ENCODE measurements around the gene CUL2. TPM values are rescaled to one million over a fixed set of nuclear protein-coding genes. Genes with fewer than 3 reads are reported as not detected.

CUL2 gene
- total RNA-seq, 4 donors from 2014 or later = 6.4 to 43.3 (median 25.3) TPM

- Histone ChIP-seq H3K27ac (no peak overlapping the region), H3K27me3 (no peaks in the 10 kb centered on the region), H3K36me3 (no peaks in the 10 kb centered on the region), H3K4me3 (no peak overlapping the region), H3K9me3 (no peaks in the 10 kb centered on the region), H3K4me1 (no peaks in the 10 kb centered on the region)
- DNase-seq = no peak
- TF ChIP-seq, protein P1, sequence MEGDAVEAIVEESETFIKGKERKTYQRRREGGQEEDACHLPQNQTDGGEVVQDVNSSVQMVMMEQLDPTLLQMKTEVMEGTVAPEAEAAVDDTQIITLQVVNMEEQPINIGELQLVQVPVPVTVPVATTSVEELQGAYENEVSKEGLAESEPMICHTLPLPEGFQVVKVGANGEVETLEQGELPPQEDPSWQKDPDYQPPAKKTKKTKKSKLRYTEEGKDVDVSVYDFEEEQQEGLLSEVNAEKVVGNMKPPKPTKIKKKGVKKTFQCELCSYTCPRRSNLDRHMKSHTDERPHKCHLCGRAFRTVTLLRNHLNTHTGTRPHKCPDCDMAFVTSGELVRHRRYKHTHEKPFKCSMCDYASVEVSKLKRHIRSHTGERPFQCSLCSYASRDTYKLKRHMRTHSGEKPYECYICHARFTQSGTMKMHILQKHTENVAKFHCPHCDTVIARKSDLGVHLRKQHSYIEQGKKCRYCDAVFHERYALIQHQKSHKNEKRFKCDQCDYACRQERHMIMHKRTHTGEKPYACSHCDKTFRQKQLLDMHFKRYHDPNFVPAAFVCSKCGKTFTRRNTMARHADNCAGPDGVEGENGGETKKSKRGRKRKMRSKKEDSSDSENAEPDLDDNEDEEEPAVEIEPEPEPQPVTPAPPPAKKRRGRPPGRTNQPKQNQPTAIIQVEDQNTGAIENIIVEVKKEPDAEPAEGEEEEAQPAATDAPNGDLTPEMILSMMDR (IDR thresholded peaks at IDR 0.05) = no peak
- no peak for TF ChIP-seq POLR2A (IDR thresholded peaks at IDR 0.05)
- intact Hi-C loops (cut with DNase I; ENCODE audit: low total_unique reads) = no loop called here
Measured at GRCh38 chr10:35063837-35064454, 26.2 kb downstream of the CUL2 start.

DNA sequence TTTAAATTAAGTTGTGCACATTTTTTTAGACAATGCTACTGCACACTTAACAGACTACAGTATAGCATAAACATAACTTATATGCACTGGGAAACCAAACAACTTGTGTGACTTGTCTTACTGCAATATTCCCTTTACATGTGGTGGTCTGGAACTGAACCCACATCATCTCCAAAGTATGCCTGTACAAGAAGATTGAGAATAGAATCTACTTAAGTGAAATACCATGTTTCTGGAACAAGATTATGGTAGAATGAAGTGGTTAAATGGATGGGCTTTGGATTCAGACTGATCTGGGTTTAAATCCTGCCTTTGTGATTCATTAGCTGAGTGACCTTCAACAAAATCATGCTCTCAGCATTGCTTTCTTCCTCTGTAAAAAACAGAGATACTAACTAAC lies 30.7 kb downstream of the CUL2 start:
- Histone ChIP-seq H3K27me3 (no peaks in the 10 kb centered on the region), H3K9me3 (no peaks in the 10 kb centered on the region), H3K27ac (no peak overlapping the region), H3K36me3 (no peaks in the 10 kb centered on the region), H3K4me3 (no peak overlapping the region), H3K4me1 (no peaks in the 10 kb centered on the region)
- no peak for DNase-seq
- intact Hi-C loops (cut with DNase I; ENCODE audit: low total_unique reads) = no loop called here
- TF ChIP-seq, protein P1 (IDR thresholded peaks at IDR 0.05) = no peak
- TF ChIP-seq POLR2A (IDR thresholded peaks at IDR 0.05) = no peak

DNA sequence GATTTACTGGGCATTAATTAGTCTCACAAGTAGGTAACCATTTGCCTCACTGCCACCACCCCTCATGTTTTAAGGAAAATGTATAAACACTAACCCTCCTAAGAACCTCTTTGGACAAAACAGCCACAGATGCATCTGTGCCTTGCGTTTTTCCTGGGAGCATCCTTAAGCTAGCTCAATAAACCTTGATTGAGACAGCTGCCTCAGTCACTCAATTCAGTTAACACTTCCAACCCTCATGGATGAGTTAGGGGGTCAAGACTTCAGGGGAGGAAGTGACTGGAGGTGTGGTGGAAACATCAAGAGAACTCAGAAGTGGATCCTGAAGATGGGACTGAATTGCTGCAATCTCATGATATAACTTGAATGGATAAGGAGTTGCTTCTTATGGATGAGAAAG lies 31.5 kb downstream of the CUL2 start:
- intact Hi-C loops (cut with DNase I; ENCODE audit: low total_unique reads) = no loop called here
- Histone ChIP-seq H3K9me3 (no peaks in the 10 kb centered on the region), H3K4me1 (no peaks in the 10 kb centered on the region), H3K27me3 (no peaks in the 10 kb centered on the region), H3K36me3 (no peaks in the 10 kb centered on the region), H3K27ac (no peak overlapping the region), H3K4me3 (no peak overlapping the region)
- TF ChIP-seq, protein P1 (IDR thresholded peaks at IDR 0.05) = no peak
- TF ChIP-seq POLR2A (IDR thresholded peaks at IDR 0.05) = no peak
- no peak for DNase-seq

DNA sequence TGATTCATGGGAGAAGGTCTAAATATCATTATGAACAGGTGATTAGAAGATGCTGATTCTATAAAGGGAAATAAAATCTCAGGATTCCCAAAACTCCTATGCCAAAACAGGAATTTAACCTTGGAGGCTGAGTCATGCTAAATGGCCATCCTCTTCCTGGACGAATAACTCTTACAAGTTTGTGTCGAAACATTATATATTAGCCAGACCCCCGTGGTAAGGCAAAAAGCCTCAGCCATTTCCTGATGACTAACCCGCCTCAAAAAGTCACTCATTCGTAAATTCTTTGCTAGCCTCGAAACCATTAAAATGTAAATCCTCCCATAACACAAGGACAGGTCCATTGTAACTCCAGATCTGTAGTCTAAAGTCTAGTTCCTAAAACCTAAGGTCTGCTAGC lies 32.0 kb downstream of the CUL2 start:
- no peaks in the 10 kb centered on the region for H3K9me3 ChIP-seq
- no peaks in the 10 kb centered on the region for H3K4me1 ChIP-seq
- TF ChIP-seq, protein P1 (IDR thresholded peaks at IDR 0.05) = no peak
- no peak for TF ChIP-seq POLR2A (IDR thresholded peaks at IDR 0.05)
- H3K4me3 ChIP-seq = no peak overlapping the region
- H3K27me3 ChIP-seq = no peaks in the 10 kb centered on the region
- DNase-seq = no peak
- H3K36me3 ChIP-seq = no peaks in the 10 kb centered on the region
- intact Hi-C loops (cut with DNase I; ENCODE audit: low total_unique reads) = no loop called here
- H3K27ac ChIP-seq = no peak overlapping the region

DNA sequence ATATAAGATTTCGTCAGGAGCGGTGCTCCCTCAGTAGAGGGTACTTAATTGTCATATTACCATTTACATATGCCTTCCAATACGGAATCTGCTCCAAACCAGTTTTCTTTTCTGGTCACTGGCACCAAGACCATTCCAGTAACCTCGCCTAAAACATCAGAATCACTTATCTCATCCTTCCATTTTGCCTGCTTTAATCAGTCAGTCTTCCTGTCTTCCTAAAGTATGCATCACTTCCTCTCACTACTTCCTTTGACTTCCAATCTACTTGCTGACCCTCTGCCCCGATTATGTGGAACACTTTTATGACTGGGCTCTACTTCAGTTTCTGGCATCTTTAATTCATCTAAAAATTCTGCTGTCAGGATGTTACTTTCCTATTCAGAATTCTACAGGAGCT lies 33.5 kb downstream of the CUL2 start:
- DNase-seq = no peak

More for the DNA sequence above, 33.5 kb downstream of the CUL2 start:
- no peaks in the 10 kb centered on the region for H3K27me3 ChIP-seq
- no peaks in the 10 kb centered on the region for H3K36me3 ChIP-seq
- no peak overlapping the region for H3K4me3 ChIP-seq
- TF ChIP-seq, protein P1 (IDR thresholded peaks at IDR 0.05) = no peak
- TF ChIP-seq POLR2A (IDR thresholded peaks at IDR 0.05) = no peak
- intact Hi-C loops (cut with DNase I; ENCODE audit: low total_unique reads) = no loop called here
- no peak overlapping the region for H3K27ac ChIP-seq
- H3K4me1 ChIP-seq = no peaks in the 10 kb centered on the region
- no peaks in the 10 kb centered on the region for H3K9me3 ChIP-seq
